Measurements from ENCODE around the gene ATP6V1C2.

DNA sequence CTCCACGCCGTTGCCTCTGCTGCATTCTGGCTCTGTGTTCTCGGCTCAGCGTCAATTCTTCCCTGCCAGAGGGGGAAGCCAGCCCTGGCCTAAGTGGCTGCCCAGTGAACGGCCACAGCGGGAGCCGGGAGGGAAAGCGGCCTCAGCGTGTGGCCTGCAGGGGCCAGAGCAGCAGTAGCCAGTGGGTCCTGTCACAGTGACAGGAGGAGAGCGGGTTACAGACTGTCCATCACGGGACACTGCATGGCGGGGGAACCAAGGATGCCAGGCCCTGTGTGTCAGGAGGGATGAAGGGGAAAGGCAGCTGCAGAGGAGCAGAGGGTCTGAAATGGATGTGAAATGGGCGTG, 51.4 kb downstream of the ATP6V1C2 start:
- TF ChIP-seq, protein P1, sequence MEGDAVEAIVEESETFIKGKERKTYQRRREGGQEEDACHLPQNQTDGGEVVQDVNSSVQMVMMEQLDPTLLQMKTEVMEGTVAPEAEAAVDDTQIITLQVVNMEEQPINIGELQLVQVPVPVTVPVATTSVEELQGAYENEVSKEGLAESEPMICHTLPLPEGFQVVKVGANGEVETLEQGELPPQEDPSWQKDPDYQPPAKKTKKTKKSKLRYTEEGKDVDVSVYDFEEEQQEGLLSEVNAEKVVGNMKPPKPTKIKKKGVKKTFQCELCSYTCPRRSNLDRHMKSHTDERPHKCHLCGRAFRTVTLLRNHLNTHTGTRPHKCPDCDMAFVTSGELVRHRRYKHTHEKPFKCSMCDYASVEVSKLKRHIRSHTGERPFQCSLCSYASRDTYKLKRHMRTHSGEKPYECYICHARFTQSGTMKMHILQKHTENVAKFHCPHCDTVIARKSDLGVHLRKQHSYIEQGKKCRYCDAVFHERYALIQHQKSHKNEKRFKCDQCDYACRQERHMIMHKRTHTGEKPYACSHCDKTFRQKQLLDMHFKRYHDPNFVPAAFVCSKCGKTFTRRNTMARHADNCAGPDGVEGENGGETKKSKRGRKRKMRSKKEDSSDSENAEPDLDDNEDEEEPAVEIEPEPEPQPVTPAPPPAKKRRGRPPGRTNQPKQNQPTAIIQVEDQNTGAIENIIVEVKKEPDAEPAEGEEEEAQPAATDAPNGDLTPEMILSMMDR (conservative IDR thresholded peaks at IDR 0.05; ENCODE audit: low read depth, low read length) = no peak
- no peak for TF ChIP-seq NFE2L2 (IDR thresholded peaks at IDR 0.05; ENCODE audit: low read depth, low read length)
